AML-193 (cell line): ENCODE measurements around the gene CEP192.

Experiments
- DNase-seq, 2 experiments: peaks; one replicate each; lab custom pipeline; 2025; lab: John Stamatoyannopoulos, UW

CEP192 gene

GRCh38 chr18:13101659-13102197 lies 110.6 kb downstream of the CEP192 start:
- no peak for DNase-seq

GRCh38 chr18:13103366-13103765 lies 112.2 kb downstream of the CEP192 start:
- peak in 1 of 2 experiments; percentile 1 for DNase-seq

GRCh38 chr18:13105059-13105458 lies 113.9 kb downstream of the CEP192 start:
- no peak for DNase-seq

GRCh38 chr18:13107074-13107473 lies 115.9 kb downstream of the CEP192 start:
- no peak for DNase-seq

- DNase-seq, result no peak
Observed at GRCh38 chr18:13108330-13108729, 117.2 kb downstream of the CEP192 start.

- no peak for DNase-seq
Observed at GRCh38 chr18:13110559-13110958, 119.4 kb downstream of the CEP192 start.

- DNase-seq, result no peak
Observed at GRCh38 chr18:13112982-13113381, 121.8 kb downstream of the CEP192 start.

- no peak for DNase-seq
Observed at GRCh38 chr18:13120255-13120654, 129.1 kb downstream of the CEP192 start.

- no peak for DNase-seq
Observed at GRCh38 chr18:13120983-13121441, 129.8 kb downstream of the CEP192 start.

GRCh38 chr18:13124411-13124810 lies 133.2 kb downstream of the CEP192 start:
- DNase-seq, result no peak

GRCh38 chr18:13125191-13125590 lies 134.0 kb downstream of the CEP192 start:
- DNase-seq, result no peak

GRCh38 chr18:13126966-13127598 lies 135.9 kb downstream of the CEP192 start:
- no peak for DNase-seq

- DNase-seq, result no peak
Observed at GRCh38 chr18:13131283-13131682, 140.1 kb downstream of the CEP192 start.

- DNase-seq, result no peak
Observed at GRCh38 chr18:13134551-13135401, 143.6 kb downstream of the CEP192 start.

GRCh38 chr18:13136056-13136903 lies 145.1 kb downstream of the CEP192 start:
- DNase-seq, result peak in 1 of 2 experiments; percentile 18

- peak; percentile 6 to 17 for DNase-seq
Observed at GRCh38 chr18:13136904-13137669, 145.9 kb downstream of the CEP192 start.

- peak; percentile 92 to 95 for DNase-seq
Observed at GRCh38 chr18:13137670-13138419, 146.7 kb downstream of the CEP192 start.

GRCh38 chr18:13138420-13139139 lies 147.4 kb downstream of the CEP192 start:
- no peak for DNase-seq

- no peak for DNase-seq
Observed at GRCh38 chr18:13139885-13140450, 148.8 kb downstream of the CEP192 start.
